H1 (cell line): ENCODE results near the gene PROM2. TPM values are rescaled to one million over a fixed set of nuclear protein-coding genes. Genes with fewer than 3 reads are reported as not detected.

Source experiments
- FOSL1 ChIP-seq: IDR thresholded peaks from 2 replicates; pipeline ENCODE4 v1.6.1; 2011; ENCODE audit warnings: mild to moderate bottlenecking, low read depth, low read length, moderate library complexity; ENCODE audit not compliant: insufficient read depth
- HDAC2 ChIP-seq, 2 experiments: fragments of 300-600 bp in 1 of 2; sonication (generic) in 1 of 2; IDR thresholded peaks; 2 replicates each; pipeline ENCODE4 v1.6.1; 2011 to 2012; ENCODE audit warnings: low read depth in 2 of 2, low read length in 2 of 2, mild to moderate bottlenecking in 2 of 2, moderate library complexity in 2 of 2, borderline replicate concordance in 1 of 2, inconsistent platforms in 1 of 2
- SP1 ChIP-seq: IDR thresholded peaks from 2 replicates; pipeline ENCODE4 v1.6.1; 2011; ENCODE audit warnings: low read depth, low read length
- YY1 ChIP-seq: IDR thresholded peaks from 2 replicates; pipeline ENCODE4 v1.6.1; 2011; ENCODE audit warnings: low read depth, mild to moderate bottlenecking, low read length
- polyA plus RNA-seq, 7 experiments: library from polyadenylated mRNA; depleted of rRNA in 3 of 7; stranded (reverse) in 5 of 7; unstranded in 2 of 7; fragments of >200 nt in 5 of 7; fragments of 200-250 nt in 2 of 7; gene quantifications; 1 replicate in 5 of 7; 2 replicates in 1 of 7; 4 replicates in 1 of 7; pipeline versions ENCODE4 v1.2.1 to v1.2.3, GENCODE V29; 2011 to 2013; ENCODE audit warnings: missing spikeins in 2 of 7, mixed read lengths in 2 of 7
- total RNA-seq: library from RNA; stranded (reverse); fragmentation: NEBNext Ultra II Directional; extraction: Animal tissue kit (Norgen Biotek cat#: 25700); gene quantifications from 2 replicates; pipeline ENCODE4 v1.2.1, GENCODE V29; 2021
- TF ChIP-seq, protein P1 (sequence below): IDR thresholded peaks from 2 replicates; pipeline ENCODE4 v1.6.1; 2011; ENCODE audit warnings: low read length, improper control_type of control experiment
- TF ChIP-seq, protein P2 (sequence below): IDR thresholded peaks from 2 replicates; pipeline ENCODE4 v1.6.1; 2012; ENCODE audit warnings: inconsistent platforms

The PROM2 gene
- total and polyA plus RNA-seq, 2 of the 8 experiments (the other 6 are each of a cell fraction or from before 2014, with no cell fraction given): 1.6 to 3.8 TPM

GRCh38 chr2:95297639-95298395 is 23.6 kb downstream of the PROM2 start (continued):
- TF ChIP-seq, protein P1, sequence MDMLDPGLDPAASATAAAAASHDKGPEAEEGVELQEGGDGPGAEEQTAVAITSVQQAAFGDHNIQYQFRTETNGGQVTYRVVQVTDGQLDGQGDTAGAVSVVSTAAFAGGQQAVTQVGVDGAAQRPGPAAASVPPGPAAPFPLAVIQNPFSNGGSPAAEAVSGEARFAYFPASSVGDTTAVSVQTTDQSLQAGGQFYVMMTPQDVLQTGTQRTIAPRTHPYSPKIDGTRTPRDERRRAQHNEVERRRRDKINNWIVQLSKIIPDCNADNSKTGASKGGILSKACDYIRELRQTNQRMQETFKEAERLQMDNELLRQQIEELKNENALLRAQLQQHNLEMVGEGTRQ: no peak
- TF ChIP-seq, protein P2, sequence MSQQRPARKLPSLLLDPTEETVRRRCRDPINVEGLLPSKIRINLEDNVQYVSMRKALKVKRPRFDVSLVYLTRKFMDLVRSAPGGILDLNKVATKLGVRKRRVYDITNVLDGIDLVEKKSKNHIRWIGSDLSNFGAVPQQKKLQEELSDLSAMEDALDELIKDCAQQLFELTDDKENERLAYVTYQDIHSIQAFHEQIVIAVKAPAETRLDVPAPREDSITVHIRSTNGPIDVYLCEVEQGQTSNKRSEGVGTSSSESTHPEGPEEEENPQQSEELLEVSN: no peak
- TF ChIP-seq HDAC2 (IDR thresholded peaks at IDR 0.05; ENCODE audit: borderline replicate concordance in 1 of 2, low read depth in 2 of 2, low read length in 2 of 2): no peak
- no peak for TF ChIP-seq YY1
- no peak for TF ChIP-seq SP1
- no peak for TF ChIP-seq FOSL1
